Lung (tissue), 12 donors: ENCODE results near the gene CDKL1. TPM values are rescaled to one million over a fixed set of nuclear protein-coding genes. Genes with fewer than 3 reads are reported as not detected.

Experiments used
- ATAC-seq: fragments of 200-7000 bp; cut with Tn5 transposase; one replicate; pipeline ENCODE4 v1.9.1; 2020; ENCODE audit warnings: moderate number of reproducible peaks; ENCODE audit not compliant: insufficient read depth, low FRiP score
- DNase-seq, 3 donors: peaks; one replicate each; pipeline ENCODE4 v3.0.0-alpha.2; 2013 to 2017
- H3K27ac ChIP-seq, 2 donors: one replicate each; pipeline ENCODE4 v1.5.1; 2013; ENCODE audit warnings: mild to moderate bottlenecking in 2 of 2, moderate library complexity in 2 of 2, control low read depth in 1 of 2, inconsistent platforms in 1 of 2, low read depth in 1 of 2, low read length in 1 of 2
- H3K27me3 ChIP-seq, 3 donors: one replicate each; pipeline ENCODE4 v1.5.1; 2013; ENCODE audit warnings: low read length in 2 of 3; ENCODE audit not compliant: control insufficient read depth in 3 of 3, insufficient read depth in 3 of 3
- H3K36me3 ChIP-seq, 4 donors: one replicate each; pipeline ENCODE4 v1.5.1; 2013; ENCODE audit warnings: low read length in 4 of 4, mild to moderate bottlenecking in 1 of 4, moderate library complexity in 1 of 4; ENCODE audit not compliant: control insufficient read depth in 4 of 4, insufficient read depth in 4 of 4
- H3K4me1 ChIP-seq, 5 donors: one replicate each; pipeline ENCODE4 v1.5.1; 2013; ENCODE audit warnings: low read length in 5 of 5, mild to moderate bottlenecking in 2 of 5, moderate library complexity in 1 of 5; ENCODE audit not compliant: control insufficient read depth in 5 of 5, insufficient read depth in 5 of 5
- H3K4me3 ChIP-seq: one replicate; pipeline ENCODE4 v1.5.1; 2013; ENCODE audit warnings: mild to moderate bottlenecking, control low read depth, moderate library complexity
- H3K9ac ChIP-seq, 2 donors: one replicate each; pipeline ENCODE4 v1.5.1; 2013; ENCODE audit warnings: low read length in 2 of 2, control low read depth in 1 of 2; ENCODE audit not compliant: insufficient read depth in 1 of 2
- H3K9me3 ChIP-seq, 4 donors: one replicate each; pipeline ENCODE4 v1.5.1; 2013; ENCODE audit warnings: low read length in 3 of 4, mild to moderate bottlenecking in 1 of 4, moderate library complexity in 1 of 4; ENCODE audit not compliant: control insufficient read depth in 4 of 4, insufficient read depth in 3 of 4
- CTCF ChIP-seq: IDR thresholded peaks from 2 replicates; pipeline ENCODE4 v1.5.1; 2012; ENCODE audit warnings: mild to moderate bottlenecking; ENCODE audit errors: control extremely low read depth, extremely low read depth
- WGBS, 2 donors: extraction: QIAGEN DNeasy Blood & Tissue Kit; methylation state at CpG; one replicate each; pipeline ENCODE4 v1.1.7; 2013; 5-methylcytosine and 5-hydroxymethylcytosine counted together
- polyA plus RNA-seq, 2 donors: library from polyadenylated mRNA; stranded (reverse); fragments of 200-250 nt; gene quantifications; one replicate each; pipeline ENCODE4 v1.2.1, GENCODE V29; 2013
- total RNA-seq, 2 donors: library from RNA; depleted of rRNA in 1 of 2; stranded (reverse); fragments of >200 nt in 1 of 2; gene quantifications; one replicate each; pipeline ENCODE4 v1.2.1, GENCODE V29; 2014 to 2021
- donor health status: control.
- donor health status: control.
- donor health status: Bipolar disorder and iron deficiency.
- donor health status: healthy.
- donor health status: DM: yes; HTN: yes; CAD: no.

CDKL1 gene
- total and polyA plus RNA-seq, 4 donors: 3.8 to 28.2 (median 16.3) TPM

GRCh38 chr14:50380455-50380854 lies 16.2 kb downstream of the CDKL1 start:
- no peak for DNase-seq
- H3K4me1 ChIP-seq: peaks cover 0 to 13% (median 0%) of the 10 kb centered on the region in 5 donors
- no peak overlapping the region for H3K9ac ChIP-seq
- no peak overlapping the region for H3K27ac ChIP-seq
- no peak overlapping the region for H3K4me3 ChIP-seq
- ATAC-seq: no peak
- no peaks in the 10 kb centered on the region for H3K27me3 ChIP-seq
- peaks cover 0 to 7% (median 5%) of the 10 kb centered on the region in 4 donors for H3K36me3 ChIP-seq
- no peaks in the 10 kb centered on the region for H3K9me3 ChIP-seq
- TF ChIP-seq CTCF: no peak
- WGBS, 2 donors: 94 to 97% methylated on average over 1 of the region's 1 CpG

- no peak for TF ChIP-seq CTCF
- no peak overlapping the region for H3K4me3 ChIP-seq
- no peak overlapping the region for H3K9ac ChIP-seq
- ATAC-seq (no peak), DNase-seq (no peak)
- no peaks in the 10 kb centered on the region for H3K9me3 ChIP-seq
- peaks cover 0 to 13% (median 0%) of the 10 kb centered on the region in 5 donors for H3K4me1 ChIP-seq
- no peak overlapping the region for H3K27ac ChIP-seq
- H3K36me3 ChIP-seq: peaks cover 0 to 7% (median 5%) of the 10 kb centered on the region in 4 donors
- no peaks in the 10 kb centered on the region for H3K27me3 ChIP-seq
- 92 to 96% methylated on average over 2 of the region's 2 CpGs for WGBS, 2 donors
Measured at GRCh38 chr14:50379563-50379962, 17.1 kb downstream of the CDKL1 start.

- 74 to 84% methylated on average over 4 of the region's 4 CpGs for WGBS, 2 donors
Measured at GRCh38 chr14:50377550-50378085, 19.1 kb downstream of the CDKL1 start.

More at GRCh38 chr14:50377550-50378085, 19.1 kb downstream of the CDKL1 start:
- TF ChIP-seq CTCF: no peak
- H3K27me3 ChIP-seq: no peaks in the 10 kb centered on the region
- H3K9ac ChIP-seq: no peak overlapping the region
- H3K36me3 ChIP-seq: peaks cover 0 to 8% (median 6%) of the 10 kb centered on the region in 4 donors
- H3K4me3 ChIP-seq: no peak overlapping the region
- ATAC-seq (no peak), DNase-seq (no peak)
- H3K4me1 ChIP-seq: no peaks in the 10 kb centered on the region
- no peaks in the 10 kb centered on the region for H3K9me3 ChIP-seq
- H3K27ac ChIP-seq: no peak overlapping the region
